ENCODE data around the gene BRAT1. TPM values are rescaled to one million over a fixed set of nuclear protein-coding genes. Genes with fewer than 3 reads are reported as not detected.

BRAT1 gene
- polyA plus RNA-seq, 1 donor from 2014 or later, result 60.3 TPM

DNA sequence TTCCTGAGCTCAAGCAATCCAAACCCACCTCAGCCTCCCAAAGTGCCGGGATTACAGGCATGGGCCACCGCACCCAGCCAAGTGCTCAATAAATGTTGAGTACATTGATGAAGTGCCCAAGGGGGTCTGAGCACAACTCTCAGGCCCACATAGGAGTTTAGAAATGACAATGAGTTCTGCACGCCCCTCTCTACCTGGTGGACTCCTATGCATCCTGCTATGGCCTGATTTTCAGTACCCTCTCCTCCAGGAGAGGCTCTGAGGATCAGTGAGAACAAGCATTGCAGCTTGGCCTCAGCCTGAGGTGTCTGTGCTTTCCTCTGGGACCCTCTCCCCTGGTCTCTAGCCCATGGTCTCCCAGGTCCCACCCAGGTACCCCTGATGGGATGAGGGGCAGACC lies 58.3 kb downstream of the BRAT1 start:
- Histone ChIP-seq H3K9me2 (ENCODE audit: insufficient read depth, low read length) (no peaks in the 10 kb centered on the region), H3K4me2 (ENCODE audit: low read length) (no peak overlapping the region), H3K9ac (ENCODE audit: low read length) (no peak overlapping the region), H3K27ac (ENCODE audit: low read length) (no peak overlapping the region), H3K9me3 (ENCODE audit: low read length) (no peaks in the 10 kb centered on the region), H3K4me3 (ENCODE audit: low read length) (no peak overlapping the region), H3F3A (ENCODE audit: insufficient read depth, low read length, poor library complexity, severe bottlenecking) (no peaks in the 10 kb centered on the region), H2AFZ (ENCODE audit: low read depth, low read length) (no peak overlapping the region), H3K79me2 (replicated peaks; ENCODE audit: insufficient read depth, low read length) (no peaks in the 10 kb centered on the region), H3K27me3 (ENCODE audit: insufficient read depth, low read depth, low read length) (no peaks in the 10 kb centered on the region), H4K20me1 (ENCODE audit: insufficient read depth) (no peaks in the 10 kb centered on the region), H3K36me3 (ENCODE audit: insufficient read depth, low read length) (no peaks in the 10 kb centered on the region)
- TF ChIP-seq EZH2 (IDR thresholded peaks at IDR 0.05; ENCODE audit: borderline replicate concordance, insufficient read depth, low read length, poor library complexity, severe bottlenecking) (no peak), SMC3 (conservative IDR thresholded peaks at IDR 0.05; ENCODE audit: poor library complexity) (no peak), RAD21 (conservative IDR thresholded peaks at IDR 0.05) (no peak), POLR2AphosphoS5 (IDR thresholded peaks at IDR 0.05) (no peak), MXI1 (conservative IDR thresholded peaks at IDR 0.05; ENCODE audit: poor library complexity, severe bottlenecking) (no peak), EP300 (conservative IDR thresholded peaks at IDR 0.05; ENCODE audit: poor library complexity, severe bottlenecking) (no peak), TAF1 (IDR thresholded peaks at IDR 0.05; ENCODE audit: low read depth) (no peak)
- TF ChIP-seq, protein P1, sequence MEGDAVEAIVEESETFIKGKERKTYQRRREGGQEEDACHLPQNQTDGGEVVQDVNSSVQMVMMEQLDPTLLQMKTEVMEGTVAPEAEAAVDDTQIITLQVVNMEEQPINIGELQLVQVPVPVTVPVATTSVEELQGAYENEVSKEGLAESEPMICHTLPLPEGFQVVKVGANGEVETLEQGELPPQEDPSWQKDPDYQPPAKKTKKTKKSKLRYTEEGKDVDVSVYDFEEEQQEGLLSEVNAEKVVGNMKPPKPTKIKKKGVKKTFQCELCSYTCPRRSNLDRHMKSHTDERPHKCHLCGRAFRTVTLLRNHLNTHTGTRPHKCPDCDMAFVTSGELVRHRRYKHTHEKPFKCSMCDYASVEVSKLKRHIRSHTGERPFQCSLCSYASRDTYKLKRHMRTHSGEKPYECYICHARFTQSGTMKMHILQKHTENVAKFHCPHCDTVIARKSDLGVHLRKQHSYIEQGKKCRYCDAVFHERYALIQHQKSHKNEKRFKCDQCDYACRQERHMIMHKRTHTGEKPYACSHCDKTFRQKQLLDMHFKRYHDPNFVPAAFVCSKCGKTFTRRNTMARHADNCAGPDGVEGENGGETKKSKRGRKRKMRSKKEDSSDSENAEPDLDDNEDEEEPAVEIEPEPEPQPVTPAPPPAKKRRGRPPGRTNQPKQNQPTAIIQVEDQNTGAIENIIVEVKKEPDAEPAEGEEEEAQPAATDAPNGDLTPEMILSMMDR (IDR thresholded peaks at IDR 0.05; ENCODE audit: poor library complexity, severe bottlenecking), result no peak
- TF ChIP-seq, protein P2, sequence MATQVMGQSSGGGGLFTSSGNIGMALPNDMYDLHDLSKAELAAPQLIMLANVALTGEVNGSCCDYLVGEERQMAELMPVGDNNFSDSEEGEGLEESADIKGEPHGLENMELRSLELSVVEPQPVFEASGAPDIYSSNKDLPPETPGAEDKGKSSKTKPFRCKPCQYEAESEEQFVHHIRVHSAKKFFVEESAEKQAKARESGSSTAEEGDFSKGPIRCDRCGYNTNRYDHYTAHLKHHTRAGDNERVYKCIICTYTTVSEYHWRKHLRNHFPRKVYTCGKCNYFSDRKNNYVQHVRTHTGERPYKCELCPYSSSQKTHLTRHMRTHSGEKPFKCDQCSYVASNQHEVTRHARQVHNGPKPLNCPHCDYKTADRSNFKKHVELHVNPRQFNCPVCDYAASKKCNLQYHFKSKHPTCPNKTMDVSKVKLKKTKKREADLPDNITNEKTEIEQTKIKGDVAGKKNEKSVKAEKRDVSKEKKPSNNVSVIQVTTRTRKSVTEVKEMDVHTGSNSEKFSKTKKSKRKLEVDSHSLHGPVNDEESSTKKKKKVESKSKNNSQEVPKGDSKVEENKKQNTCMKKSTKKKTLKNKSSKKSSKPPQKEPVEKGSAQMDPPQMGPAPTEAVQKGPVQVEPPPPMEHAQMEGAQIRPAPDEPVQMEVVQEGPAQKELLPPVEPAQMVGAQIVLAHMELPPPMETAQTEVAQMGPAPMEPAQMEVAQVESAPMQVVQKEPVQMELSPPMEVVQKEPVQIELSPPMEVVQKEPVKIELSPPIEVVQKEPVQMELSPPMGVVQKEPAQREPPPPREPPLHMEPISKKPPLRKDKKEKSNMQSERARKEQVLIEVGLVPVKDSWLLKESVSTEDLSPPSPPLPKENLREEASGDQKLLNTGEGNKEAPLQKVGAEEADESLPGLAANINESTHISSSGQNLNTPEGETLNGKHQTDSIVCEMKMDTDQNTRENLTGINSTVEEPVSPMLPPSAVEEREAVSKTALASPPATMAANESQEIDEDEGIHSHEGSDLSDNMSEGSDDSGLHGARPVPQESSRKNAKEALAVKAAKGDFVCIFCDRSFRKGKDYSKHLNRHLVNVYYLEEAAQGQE (IDR thresholded peaks at IDR 0.05; ENCODE audit: borderline replicate concordance), result no peak

DNA sequence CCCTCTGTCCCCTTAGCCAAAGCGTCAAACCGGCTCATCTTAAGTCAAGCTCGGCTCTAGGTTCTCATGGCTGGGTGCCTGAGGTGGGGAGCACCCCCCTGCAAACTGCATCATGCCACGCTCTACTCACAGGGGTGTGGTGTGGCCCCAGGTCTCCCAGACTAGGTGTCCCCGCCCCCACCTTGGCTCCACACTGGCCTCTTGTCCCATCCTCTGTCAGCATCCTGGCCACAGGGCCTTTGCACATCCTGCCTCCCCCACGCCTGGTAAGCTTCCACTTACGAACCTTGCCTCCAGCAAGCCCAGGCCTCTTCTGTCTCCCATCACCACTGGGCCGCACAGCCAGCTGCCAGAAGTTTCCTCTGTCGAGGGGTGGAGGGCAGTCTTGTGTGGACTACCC lies 58.9 kb downstream of the BRAT1 start:
- Histone ChIP-seq H3F3A (ENCODE audit: insufficient read depth, low read length, poor library complexity, severe bottlenecking) (no peaks in the 10 kb centered on the region), H3K9ac (ENCODE audit: low read length) (no peak overlapping the region), H3K4me3 (ENCODE audit: low read length) (no peak overlapping the region), H3K9me2 (ENCODE audit: insufficient read depth, low read length) (no peaks in the 10 kb centered on the region), H4K20me1 (ENCODE audit: insufficient read depth) (no peaks in the 10 kb centered on the region), H3K79me2 (replicated peaks; ENCODE audit: insufficient read depth, low read length) (no peaks in the 10 kb centered on the region), H3K4me2 (ENCODE audit: low read length) (no peak overlapping the region), H3K9me3 (ENCODE audit: low read length) (no peaks in the 10 kb centered on the region), H3K27me3 (ENCODE audit: insufficient read depth, low read depth, low read length) (no peaks in the 10 kb centered on the region), H3K36me3 (ENCODE audit: insufficient read depth, low read length) (no peaks in the 10 kb centered on the region), H3K27ac (ENCODE audit: low read length) (no peak overlapping the region), H2AFZ (ENCODE audit: low read depth, low read length) (no peak overlapping the region)
- TF ChIP-seq, protein P1 (IDR thresholded peaks at IDR 0.05; ENCODE audit: poor library complexity, severe bottlenecking), result no peak
- TF ChIP-seq MXI1 (conservative IDR thresholded peaks at IDR 0.05; ENCODE audit: poor library complexity, severe bottlenecking) (no peak), EP300 (conservative IDR thresholded peaks at IDR 0.05; ENCODE audit: poor library complexity, severe bottlenecking) (no peak), RAD21 (conservative IDR thresholded peaks at IDR 0.05) (no peak)
- TF ChIP-seq, protein P2 (IDR thresholded peaks at IDR 0.05; ENCODE audit: borderline replicate concordance), result no peak
